WTC11 (cell line): ENCODE measurements around the gene HS6ST1.

ENCODE experiments used
- ATF1 ChIP-seq: sonication (generic); formaldehyde crosslinking; IDR thresholded peaks from 2 replicates; pipeline ENCODE4 v1.8.1; 2023; ENCODE audit warnings: mild to moderate bottlenecking, moderate library complexity, missing genetic modification reagents
- IRF2 ChIP-seq: sonication (generic); formaldehyde crosslinking; IDR thresholded peaks from 2 replicates; pipeline ENCODE4 v1.8.0; 2022; ENCODE audit warnings: low read depth, missing genetic modification reagents, borderline replicate concordance
- SP1 ChIP-seq: sonication (generic); formaldehyde crosslinking; conservative IDR thresholded peaks from 2 replicates; pipeline ENCODE4 v1.8.1; 2022; ENCODE audit warnings: missing genetic modification reagents
- TF ChIP-seq, protein P1 (sequence below): fragments of 200-600 bp; IDR thresholded peaks from 2 replicates; pipeline ENCODE4 v1.8.0; 2022; ENCODE audit warnings: antibody characterized with exemption
- TF ChIP-seq, protein P2 (sequence below): fragments of 250-450 bp; sonication (Bioruptor Pico); IDR thresholded peaks from 2 replicates; pipeline ENCODE4 v2.1.2; 2022; ENCODE audit warnings: mild to moderate bottlenecking, moderate library complexity

DNA sequence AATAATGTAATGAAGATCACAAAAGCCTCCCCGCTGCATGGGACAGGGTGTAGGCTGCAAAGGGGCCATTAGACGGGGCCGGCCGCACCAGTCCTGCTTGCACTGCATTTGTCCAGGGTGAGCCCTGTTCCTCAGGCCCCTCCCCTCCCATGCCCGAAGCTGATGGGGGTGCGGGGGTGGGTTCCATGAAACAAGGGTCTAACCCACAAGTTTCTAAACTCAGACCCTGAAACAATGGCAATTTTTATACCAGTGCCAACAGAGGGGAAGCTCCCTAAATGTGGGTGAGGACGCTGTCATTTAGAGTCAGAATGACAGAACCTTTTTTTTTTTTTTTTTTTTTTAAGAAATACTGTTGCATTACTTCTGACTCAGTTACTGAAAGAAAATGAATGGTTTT, 39.7 kb downstream of the HS6ST1 start:
- TF ChIP-seq, protein P1, sequence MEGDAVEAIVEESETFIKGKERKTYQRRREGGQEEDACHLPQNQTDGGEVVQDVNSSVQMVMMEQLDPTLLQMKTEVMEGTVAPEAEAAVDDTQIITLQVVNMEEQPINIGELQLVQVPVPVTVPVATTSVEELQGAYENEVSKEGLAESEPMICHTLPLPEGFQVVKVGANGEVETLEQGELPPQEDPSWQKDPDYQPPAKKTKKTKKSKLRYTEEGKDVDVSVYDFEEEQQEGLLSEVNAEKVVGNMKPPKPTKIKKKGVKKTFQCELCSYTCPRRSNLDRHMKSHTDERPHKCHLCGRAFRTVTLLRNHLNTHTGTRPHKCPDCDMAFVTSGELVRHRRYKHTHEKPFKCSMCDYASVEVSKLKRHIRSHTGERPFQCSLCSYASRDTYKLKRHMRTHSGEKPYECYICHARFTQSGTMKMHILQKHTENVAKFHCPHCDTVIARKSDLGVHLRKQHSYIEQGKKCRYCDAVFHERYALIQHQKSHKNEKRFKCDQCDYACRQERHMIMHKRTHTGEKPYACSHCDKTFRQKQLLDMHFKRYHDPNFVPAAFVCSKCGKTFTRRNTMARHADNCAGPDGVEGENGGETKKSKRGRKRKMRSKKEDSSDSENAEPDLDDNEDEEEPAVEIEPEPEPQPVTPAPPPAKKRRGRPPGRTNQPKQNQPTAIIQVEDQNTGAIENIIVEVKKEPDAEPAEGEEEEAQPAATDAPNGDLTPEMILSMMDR, result no peak
- TF ChIP-seq, protein P2, sequence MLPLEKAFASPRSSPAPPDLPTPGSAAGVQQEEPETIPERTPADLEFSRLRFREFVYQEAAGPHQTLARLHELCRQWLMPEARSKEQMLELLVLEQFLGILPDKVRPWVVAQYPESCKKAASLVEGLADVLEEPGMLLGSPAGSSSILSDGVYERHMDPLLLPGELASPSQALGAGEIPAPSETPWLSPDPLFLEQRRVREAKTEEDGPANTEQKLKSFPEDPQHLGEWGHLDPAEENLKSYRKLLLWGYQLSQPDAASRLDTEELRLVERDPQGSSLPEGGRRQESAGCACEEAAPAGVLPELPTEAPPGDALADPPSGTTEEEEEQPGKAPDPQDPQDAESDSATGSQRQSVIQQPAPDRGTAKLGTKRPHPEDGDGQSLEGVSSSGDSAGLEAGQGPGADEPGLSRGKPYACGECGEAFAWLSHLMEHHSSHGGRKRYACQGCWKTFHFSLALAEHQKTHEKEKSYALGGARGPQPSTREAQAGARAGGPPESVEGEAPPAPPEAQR (CRISPR knock-in tag), result no peak
- TF ChIP-seq SP1 (CRISPR knock-in tag) (no peak), ATF1 (CRISPR knock-in tag) (no peak), IRF2 (CRISPR knock-in tag) (no peak)
